Measurements from ENCODE around the gene MREG.

- no peak for TF ChIP-seq BHLHE40 (IDR thresholded peaks at IDR 0.05; ENCODE audit: borderline replicate concordance in 1 of 2, low read depth in 2 of 2, low read length in 1 of 2)
- TF ChIP-seq SIX5 (IDR thresholded peaks at IDR 0.05; ENCODE audit: low read depth, low read length, severe bottlenecking): no peak
- TF ChIP-seq CREM (IDR thresholded peaks at IDR 0.05; ENCODE audit: low read depth): no peak
- no peak for TF ChIP-seq EZH2 (IDR thresholded peaks at IDR 0.05; ENCODE audit: borderline replicate concordance, control insufficient read depth, low read depth, low read length)
- no peak for TF ChIP-seq ZNF592 (IDR thresholded peaks at IDR 0.05)
- no peak for TF ChIP-seq POLR2A (IDR thresholded peaks at IDR 0.05; ENCODE audit: low read depth, low read length)
- no peak for TF ChIP-seq NFYB (IDR thresholded peaks at IDR 0.05; ENCODE audit: insufficient read depth, low read depth, low read length)
- TF ChIP-seq HDAC2 (IDR thresholded peaks at IDR 0.05): no peak
- no peak for TF ChIP-seq CHD4 (IDR thresholded peaks at IDR 0.05)
- TF ChIP-seq CTCF (IDR thresholded peaks at IDR 0.05 in 2 of 3, conservative IDR thresholded peaks at IDR 0.05 in 1 of 3; ENCODE audit: control insufficient read depth in 2 of 3, extremely low read depth in 1 of 3, insufficient read depth in 1 of 3, low read depth in 3 of 3, low read length in 3 of 3): no peak
- no peak for TF ChIP-seq TAF1 (IDR thresholded peaks at IDR 0.05; ENCODE audit: borderline replicate concordance, low read depth, low read length)
- TF ChIP-seq USF2 (IDR thresholded peaks at IDR 0.05; ENCODE audit: borderline replicate concordance, low read depth, low read length): no peak
- TF ChIP-seq BRCA1 (IDR thresholded peaks at IDR 0.05; ENCODE audit: low read depth, low read length): no peak
- TF ChIP-seq GABPA (IDR thresholded peaks at IDR 0.05; ENCODE audit: low read depth): no peak
Observed at GRCh38 chr2:215952860-215953637, 60.3 kb downstream of the MREG start.
